NB4 (cell line): ENCODE data around the gene BACH1.

Experiments
- DNase-seq: peaks from one replicate; pipeline ENCODE4 v3.0.0; 2010; ENCODE audit warnings: low read depth
- H3K4me3 ChIP-seq: one replicate; pipeline ENCODE4 v1.5.1; 2011; ENCODE audit warnings: mild to moderate bottlenecking, low read depth, low read length, moderate library complexity
- MYC ChIP-seq: IDR thresholded peaks from 2 replicates; pipeline ENCODE4 v1.6.1; 2011; ENCODE audit warnings: low read depth, low read length
- POLR2A ChIP-seq: IDR thresholded peaks from 2 replicates; pipeline ENCODE4 v1.6.1; 2011; ENCODE audit warnings: mild to moderate bottlenecking; ENCODE audit not compliant: insufficient read length; ENCODE audit errors: extremely low read depth
- TF ChIP-seq, protein P1 (sequence below): IDR thresholded peaks from 2 replicates; pipeline ENCODE4 v1.6.1; 2011; ENCODE audit warnings: low read depth, low read length
- TF ChIP-seq, protein P2 (sequence below): IDR thresholded peaks from one replicate; pipeline ENCODE4 v1.5.1; 2012; ENCODE audit warnings: low read depth, low read length

The BACH1 gene

DNA sequence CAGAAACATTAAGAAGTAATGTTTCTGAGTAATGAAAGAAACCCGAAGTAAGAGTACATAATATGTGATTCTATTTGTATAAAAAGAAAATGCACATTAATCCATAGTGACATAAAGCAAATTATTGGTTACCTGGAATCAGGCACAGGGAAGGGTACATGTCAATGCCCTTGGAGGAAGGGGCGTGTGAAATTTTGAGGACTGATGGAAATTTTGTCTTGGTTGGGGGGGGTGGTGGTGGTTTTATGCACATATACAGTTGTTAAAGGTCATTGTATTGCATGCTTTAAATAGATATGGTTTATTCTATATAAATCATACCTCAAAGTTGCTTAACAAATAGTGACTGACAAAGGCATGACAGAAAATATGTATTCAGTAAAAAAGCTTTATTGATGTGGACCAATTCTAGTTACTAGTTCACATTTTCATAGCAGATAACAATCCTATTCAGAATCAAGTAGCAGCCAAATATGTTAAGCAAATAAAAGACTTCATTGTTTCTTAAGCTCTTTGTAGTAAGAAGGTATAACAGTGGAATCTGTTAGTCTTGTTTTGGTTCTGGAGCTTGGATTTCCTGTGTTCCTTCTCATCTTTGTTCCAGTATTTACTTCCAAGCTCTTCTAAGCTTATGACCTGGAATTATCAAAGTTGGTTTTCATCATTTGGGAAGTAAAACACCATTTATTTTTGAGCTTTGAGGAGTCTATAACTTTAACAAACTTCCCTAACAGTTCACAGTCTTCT is 15.1 kb downstream of the BACH1 start:
- TF ChIP-seq POLR2A, result no peak
- TF ChIP-seq, protein P1, sequence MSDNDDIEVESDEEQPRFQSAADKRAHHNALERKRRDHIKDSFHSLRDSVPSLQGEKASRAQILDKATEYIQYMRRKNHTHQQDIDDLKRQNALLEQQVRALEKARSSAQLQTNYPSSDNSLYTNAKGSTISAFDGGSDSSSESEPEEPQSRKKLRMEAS, result no peak
- no peak for TF ChIP-seq MYC
- TF ChIP-seq, protein P2, sequence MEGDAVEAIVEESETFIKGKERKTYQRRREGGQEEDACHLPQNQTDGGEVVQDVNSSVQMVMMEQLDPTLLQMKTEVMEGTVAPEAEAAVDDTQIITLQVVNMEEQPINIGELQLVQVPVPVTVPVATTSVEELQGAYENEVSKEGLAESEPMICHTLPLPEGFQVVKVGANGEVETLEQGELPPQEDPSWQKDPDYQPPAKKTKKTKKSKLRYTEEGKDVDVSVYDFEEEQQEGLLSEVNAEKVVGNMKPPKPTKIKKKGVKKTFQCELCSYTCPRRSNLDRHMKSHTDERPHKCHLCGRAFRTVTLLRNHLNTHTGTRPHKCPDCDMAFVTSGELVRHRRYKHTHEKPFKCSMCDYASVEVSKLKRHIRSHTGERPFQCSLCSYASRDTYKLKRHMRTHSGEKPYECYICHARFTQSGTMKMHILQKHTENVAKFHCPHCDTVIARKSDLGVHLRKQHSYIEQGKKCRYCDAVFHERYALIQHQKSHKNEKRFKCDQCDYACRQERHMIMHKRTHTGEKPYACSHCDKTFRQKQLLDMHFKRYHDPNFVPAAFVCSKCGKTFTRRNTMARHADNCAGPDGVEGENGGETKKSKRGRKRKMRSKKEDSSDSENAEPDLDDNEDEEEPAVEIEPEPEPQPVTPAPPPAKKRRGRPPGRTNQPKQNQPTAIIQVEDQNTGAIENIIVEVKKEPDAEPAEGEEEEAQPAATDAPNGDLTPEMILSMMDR, result no peak
- DNase-seq, result no peak
- H3K4me3 ChIP-seq, result no peak overlapping the region

DNA sequence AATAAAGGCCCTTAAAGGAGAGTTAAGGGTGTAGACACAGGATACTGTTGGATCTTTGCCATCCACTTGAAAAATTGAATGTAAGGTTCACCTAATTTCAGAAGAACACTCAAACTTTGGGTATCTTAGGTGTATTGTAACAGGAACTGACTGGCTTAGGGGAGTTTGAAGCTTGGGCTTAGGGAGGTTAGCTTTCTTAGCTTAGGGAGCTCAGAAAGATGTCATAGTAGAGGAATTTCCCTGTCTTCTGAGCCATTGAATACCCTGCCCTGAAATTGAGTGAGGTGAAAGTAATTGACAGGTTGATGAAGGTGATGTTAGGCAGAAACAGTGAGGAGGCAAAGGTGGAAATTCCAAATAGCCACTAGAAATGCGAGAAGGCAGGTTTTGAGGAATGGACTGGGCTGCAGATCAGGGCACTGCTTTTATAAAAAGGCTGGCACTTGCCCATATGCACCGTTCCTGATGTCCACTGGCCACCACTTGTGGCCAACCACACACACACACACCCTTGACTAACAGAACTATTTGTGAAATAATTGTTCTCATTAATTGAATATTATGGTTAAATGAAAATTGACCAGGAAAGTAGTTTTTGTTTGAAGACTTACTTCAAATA is 16.5 kb downstream of the BACH1 start:
- DNase-seq, result no peak
- no peak overlapping the region for H3K4me3 ChIP-seq
- TF ChIP-seq POLR2A (no peak), MYC (no peak)
- TF ChIP-seq, protein P1, result no peak
- TF ChIP-seq, protein P2, result no peak

DNA sequence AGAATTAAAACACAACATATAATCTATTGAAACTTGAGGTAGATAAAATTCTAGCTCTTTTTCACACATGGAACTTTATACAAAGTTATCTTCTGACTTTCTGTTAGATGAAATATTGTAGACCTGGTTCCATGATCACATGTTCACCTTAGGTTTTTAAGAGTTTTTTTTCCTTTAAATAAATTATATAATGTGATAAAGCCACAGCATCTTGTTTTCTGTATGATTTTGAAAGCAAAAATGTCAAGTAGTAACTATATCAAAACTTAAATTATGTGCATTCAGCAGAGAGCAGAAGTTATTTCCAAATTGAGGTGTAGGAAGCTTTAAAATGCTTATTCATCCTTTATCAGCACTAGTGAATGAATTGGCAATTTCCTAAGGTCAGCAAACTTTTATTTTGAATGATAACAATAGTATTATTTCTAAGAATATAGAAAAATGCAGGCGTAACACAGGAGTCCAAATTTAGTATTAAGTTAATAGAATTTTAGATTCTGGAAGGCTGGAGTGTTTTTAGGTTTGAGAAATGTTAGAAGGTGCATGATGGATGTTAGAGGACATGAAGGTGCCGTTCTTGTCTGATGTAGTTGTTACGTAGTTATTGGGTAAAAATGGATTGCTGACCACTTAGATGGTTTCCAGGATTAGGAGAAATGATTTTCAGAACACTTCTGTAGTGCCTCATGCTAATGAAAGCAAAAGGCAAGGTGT is 17.5 kb downstream of the BACH1 start:
- no peak for DNase-seq
- no peak overlapping the region for H3K4me3 ChIP-seq
- TF ChIP-seq MYC, result no peak
- TF ChIP-seq, protein P2, result no peak
- TF ChIP-seq POLR2A, result no peak
- TF ChIP-seq, protein P1, result no peak

DNA sequence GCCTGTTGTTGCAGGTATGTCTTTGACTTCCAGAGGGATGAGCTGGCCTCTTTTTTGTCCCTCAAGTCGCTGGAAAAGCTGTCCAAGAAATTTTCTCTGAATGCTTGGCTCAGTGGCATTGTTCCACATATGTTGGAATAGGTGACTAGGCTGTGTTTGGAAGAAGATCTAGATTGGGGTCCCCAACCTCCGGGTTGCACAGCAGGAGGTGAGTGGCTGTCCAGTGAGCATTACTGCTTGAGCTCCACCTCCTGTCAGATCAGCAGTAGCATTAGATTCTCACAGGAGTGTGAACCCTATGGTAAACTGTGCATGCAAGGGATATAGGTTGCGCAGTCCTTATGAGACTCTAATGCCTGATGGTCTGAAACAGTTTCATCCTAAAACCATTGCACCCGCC is 18.1 kb downstream of the BACH1 start:
- H3K4me3 ChIP-seq, result no peak overlapping the region
- no peak for TF ChIP-seq POLR2A
- TF ChIP-seq MYC, result no peak
- TF ChIP-seq, protein P2, result no peak
- TF ChIP-seq, protein P1, result no peak
- no peak for DNase-seq

DNA sequence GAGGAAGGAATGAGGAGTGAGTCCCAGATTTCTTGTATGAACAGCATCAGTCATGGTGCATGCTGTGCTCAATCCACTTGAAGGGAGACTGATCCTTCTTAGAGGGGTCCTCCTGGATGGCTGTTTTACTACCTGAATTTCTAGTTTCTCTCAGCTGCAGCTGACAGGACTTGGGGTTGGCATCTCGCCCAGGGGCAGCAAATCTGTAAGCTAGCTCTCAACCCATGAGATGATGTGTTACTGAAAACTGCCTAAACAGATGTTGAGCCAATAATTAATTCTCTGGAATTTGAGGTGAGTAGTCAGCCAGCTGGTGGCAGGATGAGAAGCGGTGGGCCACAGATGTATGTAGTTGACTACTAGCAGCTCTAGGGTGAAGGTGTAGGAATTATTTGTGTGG is 19.6 kb downstream of the BACH1 start:
- DNase-seq, result no peak
- no peak overlapping the region for H3K4me3 ChIP-seq
- TF ChIP-seq, protein P1, result no peak
- TF ChIP-seq MYC (no peak), POLR2A (no peak)
- TF ChIP-seq, protein P2, result no peak
